Keratinocyte (primary cell): ENCODE measurements around the gene RNF121. TPM values are rescaled to one million over a fixed set of nuclear protein-coding genes. Genes with fewer than 3 reads are reported as not detected.

ENCODE experiments used
- DNase-seq: peaks from one replicate; pipeline ENCODE4 v3.0.0-alpha.2; 2011; ENCODE audit warnings: low read depth, missing footprints, low spot score
- FAIRE-seq: peaks from 2 replicates; lab custom pipeline; 2011; peaks lifted over from hg19 to GRCh38; lab: Jason Lieb, UNC
- H2AFZ ChIP-seq: 2 replicates; pipeline ENCODE4 v1.6.0; 2012; ENCODE audit warnings: low read length, control low read depth, inconsistent platforms; ENCODE audit not compliant: control insufficient read depth
- H3K27ac ChIP-seq: 2 replicates; pipeline ENCODE4 v1.5.1; 2011; ENCODE audit warnings: low read length; ENCODE audit not compliant: control insufficient read depth, insufficient read depth
- H3K27me3 ChIP-seq: 3 replicates; pipeline ENCODE4 v1.6.0; 2011; ENCODE audit warnings: low read length; ENCODE audit not compliant: control insufficient read depth, insufficient read depth; ENCODE audit errors: extremely low read depth
- H3K36me3 ChIP-seq, 2 experiments: 2 replicates in 1 of 2; 3 replicates in 1 of 2; pipeline ENCODE4 v1.5.1; 2011; ENCODE audit warnings: low read length in 2 of 2, mild to moderate bottlenecking in 1 of 2; ENCODE audit not compliant: control insufficient read depth in 2 of 2, insufficient read depth in 2 of 2; ENCODE audit errors: extremely low read depth in 1 of 2
- H3K4me1 ChIP-seq: 3 replicates; pipeline ENCODE4 v1.5.1; 2011; ENCODE audit warnings: low read length; ENCODE audit not compliant: control insufficient read depth, insufficient read depth; ENCODE audit errors: extremely low read depth
- H3K4me2 ChIP-seq: 3 replicates; pipeline ENCODE4 v1.6.0; 2011; ENCODE audit warnings: low read depth, low read length; ENCODE audit not compliant: control insufficient read depth, insufficient read depth; ENCODE audit errors: extremely low read depth
- H3K4me3 ChIP-seq, 3 experiments: fragments of 200-600 bp in 1 of 3; sonication (generic) in 1 of 3; 2 replicates in 2 of 3; 3 replicates in 1 of 3; pipeline ENCODE4 v1.5.1; 2011 to 2016; ENCODE audit warnings: low read length in 3 of 3, mild to moderate bottlenecking in 3 of 3, control low read depth in 2 of 3, inconsistent platforms in 1 of 3, low read depth in 1 of 3, mixed read lengths in 1 of 3, mixed run types in 1 of 3, moderate library complexity in 1 of 3; ENCODE audit not compliant: control insufficient read depth in 2 of 3, insufficient read depth in 2 of 3; ENCODE audit errors: extremely low read depth in 1 of 3
- H3K79me2 ChIP-seq: 2 replicates; pipeline ENCODE4 v1.6.0; 2012; ENCODE audit warnings: low read length; ENCODE audit not compliant: control insufficient read depth, insufficient read depth
- H3K9ac ChIP-seq: 3 replicates; pipeline ENCODE4 v1.6.0; 2011; ENCODE audit warnings: low read length; ENCODE audit not compliant: control insufficient read depth, insufficient read depth; ENCODE audit errors: extremely low read depth
- H3K9me1 ChIP-seq: 3 replicates; pipeline ENCODE4 v1.6.0; 2011; ENCODE audit warnings: low read length; ENCODE audit not compliant: control insufficient read depth, insufficient read depth; ENCODE audit errors: extremely low read depth
- H3K9me3 ChIP-seq: 2 replicates; pipeline ENCODE4 v1.5.1; 2012; ENCODE audit warnings: low read depth, low read length; ENCODE audit not compliant: control insufficient read depth
- H4K20me1 ChIP-seq: 3 replicates; pipeline ENCODE4 v1.6.0; 2011; ENCODE audit warnings: low read length; ENCODE audit not compliant: control insufficient read depth, insufficient read depth; ENCODE audit errors: extremely low read depth
- CTCF ChIP-seq, 3 experiments: IDR thresholded peaks in 1 of 3; conservative IDR thresholded peaks in 1 of 3; optimal IDR thresholded peaks in 1 of 3; 2 replicates in 2 of 3; 3 replicates in 1 of 3; pipeline versions ENCODE3 to v1.5.1; 2011; ENCODE audit warnings: low read length in 3 of 3, mild to moderate bottlenecking in 3 of 3, moderate library complexity in 2 of 3, control low read depth in 1 of 3, inconsistent platforms in 1 of 3; ENCODE audit not compliant: insufficient read depth in 2 of 3; ENCODE audit errors: extremely low read depth in 1 of 3
- EZH2 ChIP-seq: IDR thresholded peaks from one replicate; pipeline ENCODE4 v1.6.1; 2012; ENCODE audit warnings: inconsistent platforms, mild to moderate bottlenecking, low read length, moderate library complexity
- dilution Hi-C: fragments of 300-500 bp; cut with MboI; formaldehyde crosslinking; loops from one replicate; pipeline ENCODE4 v1.7.0; 2020; ENCODE audit warnings: low sequenced_read_pairs; ENCODE audit not compliant: extremely low pct_ligation_motif_present
- polyA plus RNA-seq, 5 experiments: library from polyadenylated mRNA; depleted of rRNA in 3 of 5; stranded (reverse) in 3 of 5; stranded (forward) in 1 of 5; unstranded in 1 of 5; fragments of >200 nt; gene quantifications; 1 replicate in 1 of 5; 2 replicates in 3 of 5; 3 replicates in 1 of 5; pipeline versions ENCODE4 v1.2.1 to v1.2.3, GENCODE V29; 2011 to 2012; ENCODE audit warnings: missing spikeins in 2 of 5, low read depth in 1 of 5, low replicate concordance in 1 of 5

Gene RNF121
- polyA plus RNA-seq, 1 donor (not counting 4 experiments of a cell fraction or from before 2014, with no cell fraction given): 46.4 TPM

GRCh38 chr11:71996517-71996916, 67.7 kb downstream of the RNF121 start:
- TF ChIP-seq EZH2: no peak
- no peak for TF ChIP-seq CTCF (optimal IDR thresholded peaks at IDR 0.05 in 1 of 3, IDR thresholded peaks at IDR 0.05 in 1 of 3, conservative IDR thresholded peaks at IDR 0.05 in 1 of 3; ENCODE audit: extremely low read depth in 1 of 3, insufficient read depth in 2 of 3, low read length in 3 of 3)
- FAIRE-seq: no peak
- dilution Hi-C loops: no loop called here

GRCh38 chr11:71996946-71997345, 68.1 kb downstream of the RNF121 start:
- no peaks in the 10 kb centered on the region for H3K4me1 ChIP-seq
- no peak for DNase-seq
- no peaks in the 10 kb centered on the region for H4K20me1 ChIP-seq
- dilution Hi-C loops: no loop called here
- H3K27ac ChIP-seq: no peak overlapping the region
- H3K9me1 ChIP-seq: no peaks in the 10 kb centered on the region
- no peaks in the 10 kb centered on the region for H3K79me2 ChIP-seq
- no peak for TF ChIP-seq EZH2
- TF ChIP-seq CTCF (optimal IDR thresholded peaks at IDR 0.05 in 1 of 3, IDR thresholded peaks at IDR 0.05 in 1 of 3, conservative IDR thresholded peaks at IDR 0.05 in 1 of 3; ENCODE audit: extremely low read depth in 1 of 3, insufficient read depth in 2 of 3, low read length in 3 of 3): no peak
- no peak overlapping the region for H3K9ac ChIP-seq
- no peaks in the 10 kb centered on the region for H3K9me3 ChIP-seq
- H3K36me3 ChIP-seq: peaks cover 8 to 10% of the 10 kb centered on the region in 2 experiments
- H3K27me3 ChIP-seq: no peaks in the 10 kb centered on the region
- H3K4me2 ChIP-seq: no peak overlapping the region
- H2AFZ ChIP-seq: no peak overlapping the region
- no peak overlapping the region for H3K4me3 ChIP-seq
- no peak for FAIRE-seq

More at GRCh38 chr11:71996517-71996916, 67.7 kb downstream of the RNF121 start:
- Histone ChIP-seq H3K36me3 (peaks cover 8% of the 10 kb centered on the region in 2 experiments), H3K9ac (no peak overlapping the region), H3K9me3 (no peaks in the 10 kb centered on the region), H3K27me3 (no peaks in the 10 kb centered on the region), H4K20me1 (no peaks in the 10 kb centered on the region), H3K4me2 (no peak overlapping the region), H3K4me1 (no peaks in the 10 kb centered on the region), H3K79me2 (no peaks in the 10 kb centered on the region), H3K4me3 (no peak overlapping the region), H2AFZ (no peak overlapping the region), H3K27ac (no peak overlapping the region), H3K9me1 (no peaks in the 10 kb centered on the region)
- DNase-seq: no peak
